IPS-15b (cell line): ENCODE data around the gene FGD6.
"Not testable (repeated sequence)": the region's sequence is repeated elsewhere in the genome, so short reads cannot be mapped to it uniquely, and the experiment has no call there.

ENCODE experiments used
- H3K27me3 ChIP-seq: one replicate; pipeline ENCODE4 v1.6.1; 2013; ENCODE audit warnings: low read length; ENCODE audit not compliant: control insufficient read depth, insufficient read depth
- H3K36me3 ChIP-seq: one replicate; pipeline ENCODE4 v1.6.1; 2013; ENCODE audit warnings: low read length; ENCODE audit not compliant: control insufficient read depth, insufficient read depth
- H3K4me1 ChIP-seq: one replicate; pipeline ENCODE4 v1.6.1; 2013; ENCODE audit warnings: mild to moderate bottlenecking, low read length; ENCODE audit not compliant: control insufficient read depth, insufficient read depth
- H3K4me3 ChIP-seq: one replicate; pipeline ENCODE4 v1.5.1; 2013; ENCODE audit warnings: low read depth, low read length
- H3K9ac ChIP-seq: one replicate; pipeline ENCODE4 v1.6.1; 2013; ENCODE audit warnings: low read depth, mild to moderate bottlenecking, low read length
- H3K9me3 ChIP-seq: one replicate; pipeline ENCODE4 v1.6.1; 2013; ENCODE audit warnings: mild to moderate bottlenecking, low read length; ENCODE audit not compliant: control insufficient read depth, insufficient read depth

Gene FGD6

GRCh38 chr12:95244350-95244749, 27.1 kb upstream of the FGD6 start:
- Histone ChIP-seq H3K9ac (no peak overlapping the region), H3K4me1 (no peaks in the 10 kb centered on the region), H3K9me3 (no peaks in the 10 kb centered on the region), H3K4me3 (no peak overlapping the region), H3K27me3 (no peaks in the 10 kb centered on the region), H3K36me3 (no peaks in the 10 kb centered on the region)

- no peaks in the 10 kb centered on the region for H3K4me1 ChIP-seq
- H3K27me3 ChIP-seq: no peaks in the 10 kb centered on the region
- no peaks in the 10 kb centered on the region for H3K36me3 ChIP-seq
- no peaks in the 10 kb centered on the region for H3K9me3 ChIP-seq
- H3K4me3 ChIP-seq: no peak overlapping the region
- no peak overlapping the region for H3K9ac ChIP-seq
Observed at GRCh38 chr12:95243497-95244183, 26.4 kb upstream of the FGD6 start.

GRCh38 chr12:95241761-95242506, 24.7 kb upstream of the FGD6 start:
- Histone ChIP-seq H3K9me3 (no peaks in the 10 kb centered on the region), H3K27me3 (no peaks in the 10 kb centered on the region), H3K36me3 (no peaks in the 10 kb centered on the region), H3K4me3 (no peak overlapping the region), H3K9ac (no peak overlapping the region), H3K4me1 (no peaks in the 10 kb centered on the region)

GRCh38 chr12:95241138-95241537, 23.9 kb upstream of the FGD6 start:
- not testable (repeated sequence) for H3K4me1 ChIP-seq, H3K27me3 ChIP-seq, H3K9ac ChIP-seq, H3K36me3 ChIP-seq, H3K9me3 ChIP-seq, H3K4me3 ChIP-seq

- H3K9ac ChIP-seq: no peak overlapping the region
- H3K36me3 ChIP-seq: no peaks in the 10 kb centered on the region
- no peaks in the 10 kb centered on the region for H3K4me1 ChIP-seq
- no peak overlapping the region for H3K4me3 ChIP-seq
- H3K9me3 ChIP-seq: no peaks in the 10 kb centered on the region
- no peaks in the 10 kb centered on the region for H3K27me3 ChIP-seq
Observed at GRCh38 chr12:95240556-95240955, 23.3 kb upstream of the FGD6 start.

GRCh38 chr12:95239835-95240234, 22.6 kb upstream of the FGD6 start:
- not testable (repeated sequence) for H3K36me3 ChIP-seq, H3K9me3 ChIP-seq, H3K4me3 ChIP-seq, H3K27me3 ChIP-seq, H3K9ac ChIP-seq, H3K4me1 ChIP-seq

GRCh38 chr12:95239216-95239615, 21.9 kb upstream of the FGD6 start:
- Histone ChIP-seq H3K9me3 (no peaks in the 10 kb centered on the region), H3K36me3 (no peaks in the 10 kb centered on the region), H3K9ac (no peak overlapping the region), H3K4me3 (no peak overlapping the region), H3K27me3 (no peaks in the 10 kb centered on the region), H3K4me1 (no peaks in the 10 kb centered on the region)

GRCh38 chr12:95238150-95238549, 20.9 kb upstream of the FGD6 start:
- no peaks in the 10 kb centered on the region for H3K27me3 ChIP-seq
- no peaks in the 10 kb centered on the region for H3K4me1 ChIP-seq
- H3K9ac ChIP-seq: no peak overlapping the region
- no peaks in the 10 kb centered on the region for H3K36me3 ChIP-seq
- H3K9me3 ChIP-seq: no peaks in the 10 kb centered on the region
- H3K4me3 ChIP-seq: no peak overlapping the region

GRCh38 chr12:95237315-95237714, 20.0 kb upstream of the FGD6 start:
- H3K36me3 ChIP-seq: no peaks in the 10 kb centered on the region
- H3K9ac ChIP-seq: no peak overlapping the region
- H3K4me1 ChIP-seq: no peaks in the 10 kb centered on the region
- H3K9me3 ChIP-seq: no peaks in the 10 kb centered on the region
- H3K27me3 ChIP-seq: no peaks in the 10 kb centered on the region
- no peak overlapping the region for H3K4me3 ChIP-seq

- not testable (repeated sequence) for H3K9me3 ChIP-seq, H3K36me3 ChIP-seq, H3K4me1 ChIP-seq, H3K4me3 ChIP-seq, H3K9ac ChIP-seq, H3K27me3 ChIP-seq
Observed at GRCh38 chr12:95235621-95236020, 18.4 kb upstream of the FGD6 start.

GRCh38 chr12:95234187-95234586, 16.9 kb upstream of the FGD6 start:
- not testable (repeated sequence) for H3K36me3 ChIP-seq, H3K4me1 ChIP-seq, H3K9me3 ChIP-seq, H3K27me3 ChIP-seq, H3K4me3 ChIP-seq, H3K9ac ChIP-seq

- Histone ChIP-seq H3K4me1 (peaks cover 3% of the 10 kb centered on the region), H3K9ac (no peak overlapping the region), H3K27me3 (no peaks in the 10 kb centered on the region), H3K9me3 (no peaks in the 10 kb centered on the region), H3K4me3 (no peak overlapping the region), H3K36me3 (no peaks in the 10 kb centered on the region)
Observed at GRCh38 chr12:95231190-95231589, 13.9 kb upstream of the FGD6 start.
